HepG2 (cell line): Measurements from ENCODE around the gene CLEC3A. TPM values are rescaled to one million over a fixed set of nuclear protein-coding genes. Genes with fewer than 3 reads are reported as not detected.

Experiments
- CREB1 ChIP-seq, 2 experiments: fragments of 450-650 bp in 1 of 2; IDR thresholded peaks; 2 replicates each; pipeline ENCODE4 v1.6.1; 2016 to 2017; ENCODE audit warnings: control low read depth in 1 of 2, mild to moderate bottlenecking in 1 of 2, missing compliant biosample characterization in 1 of 2, missing genetic modification characterization in 1 of 2
- DMAP1 ChIP-seq: IDR thresholded peaks from 2 replicates; pipeline ENCODE4 v1.6.1; 2016
- FOXJ3 ChIP-seq: sonication (generic); formaldehyde crosslinking; IDR thresholded peaks from 2 replicates; pipeline ENCODE4 v1.4.0; 2020; ENCODE audit warnings: missing genetic modification reagents, mild to moderate bottlenecking, borderline replicate concordance
- HDAC2 ChIP-seq: sonication (generic); formaldehyde crosslinking; IDR thresholded peaks from 2 replicates; pipeline ENCODE4 v1.4.0; 2020; ENCODE audit warnings: missing genetic modification reagents
- HHEX ChIP-seq: IDR thresholded peaks from 2 replicates; pipeline ENCODE4 v1.6.1; 2016; ENCODE audit warnings: control low read depth
- KAT7 ChIP-seq: IDR thresholded peaks from 2 replicates; pipeline ENCODE4 v1.6.1; 2018; ENCODE audit warnings: borderline replicate concordance, missing compliant biosample characterization
- KLF6 ChIP-seq: IDR thresholded peaks from 2 replicates; pipeline ENCODE4 v1.8.0; 2016; ENCODE audit warnings: missing biosample characterization, missing genetic modification reagents
- LBX2 ChIP-seq: sonication (generic); formaldehyde crosslinking; IDR thresholded peaks from 2 replicates; pipeline ENCODE4 v1.5.0; 2020; ENCODE audit warnings: missing genetic modification reagents, mild to moderate bottlenecking, borderline replicate concordance
- MEF2D ChIP-seq: sonication (generic); formaldehyde crosslinking; IDR thresholded peaks from 2 replicates; pipeline ENCODE4 v1.5.1; 2020; ENCODE audit warnings: mild to moderate bottlenecking, missing genetic modification reagents
- NFE2L1 ChIP-seq: sonication (generic); formaldehyde crosslinking; IDR thresholded peaks from 2 replicates; pipeline ENCODE4 v1.4.0; 2020; ENCODE audit warnings: missing genetic modification reagents, mild to moderate bottlenecking, borderline replicate concordance
- NFKBIZ ChIP-seq: IDR thresholded peaks from 2 replicates; pipeline ENCODE4 v1.6.1; 2018; ENCODE audit warnings: missing genetic modification reagents, missing compliant biosample characterization
- NFYB ChIP-seq: sonication (generic); formaldehyde crosslinking; IDR thresholded peaks from 2 replicates; pipeline ENCODE4 v1.4.0; 2020; ENCODE audit warnings: missing genetic modification reagents
- PRPF4 ChIP-seq: fragments of 200-400 bp; formaldehyde crosslinking; IDR thresholded peaks from 2 replicates; pipeline ENCODE4 v1.6.1; 2016; ENCODE audit warnings: low read length, low read depth; ENCODE audit not compliant: poor library complexity, severe bottlenecking
- SMYD3 ChIP-seq: sonication (generic); formaldehyde crosslinking; IDR thresholded peaks from 2 replicates; pipeline ENCODE4 v1.8.1; 2023; ENCODE audit warnings: mild to moderate bottlenecking, missing genetic modification reagents
- THAP11 ChIP-seq: IDR thresholded peaks from 2 replicates; pipeline ENCODE4 v1.6.1; 2016; ENCODE audit warnings: missing biosample characterization, missing genetic modification reagents
- ZFP62 ChIP-seq: sonication (generic); formaldehyde crosslinking; IDR thresholded peaks from 2 replicates; pipeline ENCODE4 v1.4.0; 2020; ENCODE audit warnings: missing genetic modification reagents
- ZNF24 ChIP-seq: fragments of 450-650 bp; IDR thresholded peaks from 2 replicates; pipeline ENCODE4 v1.6.1; 2017; ENCODE audit warnings: antibody characterized with exemption, mild to moderate bottlenecking
- ZNF260 ChIP-seq: sonication (generic); formaldehyde crosslinking; IDR thresholded peaks from 2 replicates; pipeline ENCODE4 v1.4.0; 2020; ENCODE audit warnings: missing genetic modification reagents, low read depth, mild to moderate bottlenecking, borderline replicate concordance
- ZNF264 ChIP-seq: sonication (generic); formaldehyde crosslinking; IDR thresholded peaks from 2 replicates; pipeline ENCODE4 v1.4.0; 2020; ENCODE audit warnings: missing genetic modification reagents
- ZNF510 ChIP-seq: sonication (generic); formaldehyde crosslinking; IDR thresholded peaks from 2 replicates; pipeline ENCODE4 v1.4.0; 2020; ENCODE audit warnings: low read depth, mild to moderate bottlenecking, missing genetic modification reagents
- ZNF713 ChIP-seq: sonication (generic); formaldehyde crosslinking; IDR thresholded peaks from 2 replicates; pipeline ENCODE4 v1.4.0; 2020; ENCODE audit warnings: mild to moderate bottlenecking, missing genetic modification reagents
- ZNF878 ChIP-seq: sonication (generic); formaldehyde crosslinking; IDR thresholded peaks from 2 replicates; pipeline ENCODE4 v1.8.1; 2023; ENCODE audit warnings: mild to moderate bottlenecking, missing genetic modification reagents, moderate library complexity
- polyA plus RNA-seq, 8 experiments: library from polyadenylated mRNA; depleted of rRNA in 3 of 8; stranded (reverse) in 7 of 8; unstranded in 1 of 8; fragments of >200 nt; fragmentation: Illumina TruSeq in 4 of 8; extraction: Trizol in 4 of 8; gene quantifications; 2 replicates each; pipeline versions ENCODE4 v1.2.1 to v1.2.3, GENCODE V29; 2011 to 2016; ENCODE audit warnings: low read depth in 4 of 8, missing spikeins in 1 of 8, mixed read lengths in 1 of 8; ENCODE audit not compliant: insufficient read depth in 1 of 8
- total RNA-seq, 5 experiments: library from RNA; depleted of rRNA; stranded (reverse); fragments of >200 nt; fragmentation: Illumina TruSeq; extraction: Trizol; gene quantifications; 2 replicates each; pipeline ENCODE4 v1.2.3, GENCODE V29; 2016; ENCODE audit warnings: low read depth in 1 of 5
- TF ChIP-seq, protein P1 (sequence below): sonication (generic); formaldehyde crosslinking; IDR thresholded peaks from 2 replicates; pipeline ENCODE4 v1.5.0; 2020; ENCODE audit warnings: missing genetic modification reagents
- TF ChIP-seq, protein P2 (sequence below): sonication (generic); formaldehyde crosslinking; IDR thresholded peaks from 2 replicates; pipeline ENCODE4 v1.4.0; 2020; ENCODE audit warnings: missing genetic modification reagents, borderline replicate concordance

CLEC3A gene
- total and polyA plus RNA-seq, 2 of the 13 experiments (the other 11 are each of a cell fraction or from before 2014, with no cell fraction given), result not detected

DNA sequence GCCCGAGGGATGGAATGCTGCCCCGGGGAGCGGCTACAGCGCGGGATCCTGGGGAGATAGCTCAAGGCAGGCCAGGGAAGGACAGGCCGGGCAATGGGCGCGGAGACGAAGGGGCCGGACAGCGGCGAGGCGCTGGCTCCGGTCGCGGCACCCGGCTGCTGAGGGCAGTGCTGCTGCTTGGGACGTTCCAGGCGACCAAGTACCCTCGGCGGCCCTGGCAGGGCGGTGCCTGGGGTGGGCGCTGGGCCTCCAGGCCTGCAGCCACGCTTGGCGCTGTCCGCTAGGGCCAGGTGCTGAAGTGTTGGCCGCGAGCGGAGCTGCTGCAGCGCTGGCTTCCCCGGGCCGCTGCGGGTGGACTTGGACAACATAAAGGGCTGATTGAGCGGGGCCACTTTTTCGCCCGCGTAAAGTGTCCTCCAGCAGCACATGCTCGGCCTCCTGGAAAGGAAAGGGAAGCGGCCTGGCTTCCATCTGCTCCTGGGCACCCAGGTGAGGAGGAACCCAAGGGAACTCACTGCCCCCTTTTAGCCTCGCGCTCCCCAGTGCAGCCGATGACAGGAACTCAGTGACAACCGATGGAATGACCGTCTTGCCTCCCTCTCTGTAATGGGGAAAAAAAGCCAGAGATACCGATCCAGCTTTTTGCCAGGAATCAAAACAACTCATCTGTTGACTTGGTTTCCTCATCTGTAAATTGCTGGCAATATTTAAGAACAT, 23.7 kb downstream of the CLEC3A start (continued):
- no peak for TF ChIP-seq CREB1 (IDR thresholded peaks at IDR 0.05)
- TF ChIP-seq CREB1 (CRISPR knock-in tag; IDR thresholded peaks at IDR 0.05), result no peak
- TF ChIP-seq KAT7 (CRISPR knock-in tag), result no peak
- peak; percentile 97 for TF ChIP-seq ZNF264 (CRISPR knock-in tag)
- peak; percentile 98; the same call in 1 of the 2 replicates for TF ChIP-seq SMYD3 (CRISPR knock-in tag)
- TF ChIP-seq MEF2D, result peak; percentile 90
- no peak for TF ChIP-seq DMAP1 (CRISPR knock-in tag)
- peak; percentile 95; the same call in 1 of the 2 replicates for TF ChIP-seq ZNF878 (CRISPR knock-in tag)
- peak; percentile 99 for TF ChIP-seq LBX2 (CRISPR knock-in tag)
- no peak for TF ChIP-seq ZNF24
- no peak for TF ChIP-seq PRPF4
- TF ChIP-seq HDAC2 (CRISPR knock-in tag), result peak; percentile 98
- TF ChIP-seq NFE2L1 (CRISPR knock-in tag), result peak; percentile 93; the same call in 1 of the 2 replicates
- TF ChIP-seq ZNF260 (CRISPR knock-in tag), result no peak
- TF ChIP-seq, protein P1, sequence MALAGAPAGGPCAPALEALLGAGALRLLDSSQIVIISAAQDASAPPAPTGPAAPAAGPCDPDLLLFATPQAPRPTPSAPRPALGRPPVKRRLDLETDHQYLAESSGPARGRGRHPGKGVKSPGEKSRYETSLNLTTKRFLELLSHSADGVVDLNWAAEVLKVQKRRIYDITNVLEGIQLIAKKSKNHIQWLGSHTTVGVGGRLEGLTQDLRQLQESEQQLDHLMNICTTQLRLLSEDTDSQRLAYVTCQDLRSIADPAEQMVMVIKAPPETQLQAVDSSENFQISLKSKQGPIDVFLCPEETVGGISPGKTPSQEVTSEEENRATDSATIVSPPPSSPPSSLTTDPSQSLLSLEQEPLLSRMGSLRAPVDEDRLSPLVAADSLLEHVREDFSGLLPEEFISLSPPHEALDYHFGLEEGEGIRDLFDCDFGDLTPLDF, result peak; percentile 91
- TF ChIP-seq ZFP62 (CRISPR knock-in tag), result no peak
- 0 out of 2 replicates have a peak, but pooled peaks have one; percentile 42 for TF ChIP-seq FOXJ3 (CRISPR knock-in tag)
- no peak for TF ChIP-seq HHEX
- TF ChIP-seq ZNF713 (CRISPR knock-in tag), result peak; percentile 99
- peak; percentile 97 for TF ChIP-seq ZNF510 (CRISPR knock-in tag)
- TF ChIP-seq NFYB (CRISPR knock-in tag), result peak; percentile 42; the same call in 1 of the 2 replicates
- TF ChIP-seq KLF6 (CRISPR knock-in tag), result peak; percentile 100
- peak; percentile 86 for TF ChIP-seq THAP11 (CRISPR knock-in tag)
- TF ChIP-seq, protein P2, sequence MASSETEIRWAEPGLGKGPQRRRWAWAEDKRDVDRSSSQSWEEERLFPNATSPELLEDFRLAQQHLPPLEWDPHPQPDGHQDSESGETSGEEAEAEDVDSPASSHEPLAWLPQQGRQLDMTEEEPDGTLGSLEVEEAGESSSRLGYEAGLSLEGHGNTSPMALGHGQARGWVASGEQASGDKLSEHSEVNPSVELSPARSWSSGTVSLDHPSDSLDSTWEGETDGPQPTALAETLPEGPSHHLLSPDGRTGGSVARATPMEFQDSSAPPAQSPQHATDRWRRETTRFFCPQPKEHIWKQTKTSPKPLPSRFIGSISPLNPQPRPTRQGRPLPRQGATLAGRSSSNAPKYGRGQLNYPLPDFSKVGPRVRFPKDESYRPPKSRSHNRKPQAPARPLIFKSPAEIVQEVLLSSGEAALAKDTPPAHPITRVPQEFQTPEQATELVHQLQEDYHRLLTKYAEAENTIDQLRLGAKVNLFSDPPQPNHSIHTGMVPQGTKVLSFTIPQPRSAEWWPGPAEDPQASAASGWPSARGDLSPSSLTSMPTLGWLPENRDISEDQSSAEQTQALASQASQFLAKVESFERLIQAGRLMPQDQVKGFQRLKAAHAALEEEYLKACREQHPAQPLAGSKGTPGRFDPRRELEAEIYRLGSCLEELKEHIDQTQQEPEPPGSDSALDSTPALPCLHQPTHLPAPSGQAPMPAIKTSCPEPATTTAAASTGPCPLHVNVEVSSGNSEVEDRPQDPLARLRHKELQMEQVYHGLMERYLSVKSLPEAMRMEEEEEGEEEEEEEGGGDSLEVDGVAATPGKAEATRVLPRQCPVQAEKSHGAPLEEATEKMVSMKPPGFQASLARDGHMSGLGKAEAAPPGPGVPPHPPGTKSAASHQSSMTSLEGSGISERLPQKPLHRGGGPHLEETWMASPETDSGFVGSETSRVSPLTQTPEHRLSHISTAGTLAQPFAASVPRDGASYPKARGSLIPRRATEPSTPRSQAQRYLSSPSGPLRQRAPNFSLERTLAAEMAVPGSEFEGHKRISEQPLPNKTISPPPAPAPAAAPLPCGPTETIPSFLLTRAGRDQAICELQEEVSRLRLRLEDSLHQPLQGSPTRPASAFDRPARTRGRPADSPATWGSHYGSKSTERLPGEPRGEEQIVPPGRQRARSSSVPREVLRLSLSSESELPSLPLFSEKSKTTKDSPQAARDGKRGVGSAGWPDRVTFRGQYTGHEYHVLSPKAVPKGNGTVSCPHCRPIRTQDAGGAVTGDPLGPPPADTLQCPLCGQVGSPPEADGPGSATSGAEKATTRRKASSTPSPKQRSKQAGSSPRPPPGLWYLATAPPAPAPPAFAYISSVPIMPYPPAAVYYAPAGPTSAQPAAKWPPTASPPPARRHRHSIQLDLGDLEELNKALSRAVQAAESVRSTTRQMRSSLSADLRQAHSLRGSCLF, result peak; percentile 99
- TF ChIP-seq NFKBIZ (CRISPR knock-in tag), result peak; percentile 98
